ENCODE data around the gene RNASE4.

RNASE4 gene

GRCh38 chr14:20743556-20743955 lies 59.2 kb downstream of the RNASE4 start:
- no peak for DNase-seq (ENCODE audit: low read depth in 2 of 2)

GRCh38 chr14:20745571-20746358 lies 61.4 kb downstream of the RNASE4 start, which contains the start of gene EDDM3A:
EDDM3A (plus strand) TSS chr14:20745887; CDS start chr14:20747581, 1,694 bp downstream.
- DNase-seq (ENCODE audit: low read depth in 2 of 2) = no peak

- no peak for DNase-seq (ENCODE audit: low read depth in 2 of 2)
Measured at GRCh38 chr14:20746566-20746965, 62.2 kb downstream of the RNASE4 start.

GRCh38 chr14:20748439-20748838 lies 64.1 kb downstream of the RNASE4 start:
- no peak for DNase-seq (ENCODE audit: low read depth in 2 of 2)

GRCh38 chr14:20750194-20750593 lies 65.8 kb downstream of the RNASE4 start:
- no peak for DNase-seq (ENCODE audit: low read depth in 2 of 2)

Data from stimulated activated CD4-positive, alpha-beta T cell treated with anti-CD3 and anti-CD28 coated beads, Interleukin-12 subunit alpha, Interleukin-12 subunit beta, amount 100 ng/mL, for 24 hours (primary cell).